Measurements from ENCODE around the gene DYNC1H1. TPM values are rescaled to one million over a fixed set of nuclear protein-coding genes. Genes with fewer than 3 reads are reported as not detected.

The DYNC1H1 gene
- total and polyA plus RNA-seq, 2 experiments from 2014 or later, result 179 to 635 TPM

Small RNAs within 50 kb of the gene (small RNA-seq; reads per million reads assigned to genes)
- gene AL118558.2 (ENCODE audit: low replicate concordance) (not detected), gene RN7SL472P (ENCODE audit: low replicate concordance) (not detected)

Other genes starting within 250 kb of the DYNC1H1 start
- 75.4 and 76.4 TPM in 2 replicates for gene PPP2R5C, start 202.9 kb upstream of the DYNC1H1 start, total RNA-seq (2014; rRNA removed; shearing (Covaris generic))
- 75.3 and 79.7 TPM in 2 replicates for gene PPP2R5C, start 202.9 kb upstream of the DYNC1H1 start, polyA plus RNA-seq (2016; fragmentation: Nextera tagmentation; extraction: Ambion mirVana)
- gene HSP90AA1, start 122.5 kb downstream of the DYNC1H1 start, total RNA-seq (2014; rRNA removed; shearing (Covaris generic)), result 1,401 and 1,576 TPM in 2 replicates
- 1,677 and 2,107 TPM in 2 replicates for gene HSP90AA1, start 122.5 kb downstream of the DYNC1H1 start, polyA plus RNA-seq (2016; fragmentation: Nextera tagmentation; extraction: Ambion mirVana)
- gene WDR20, start 175.3 kb downstream of the DYNC1H1 start, total RNA-seq (2014; rRNA removed; shearing (Covaris generic)), result 21.0 and 24.6 TPM in 2 replicates
- 17.0 and 17.9 TPM in 2 replicates for gene WDR20, start 175.3 kb downstream of the DYNC1H1 start, polyA plus RNA-seq (2016; fragmentation: Nextera tagmentation; extraction: Ambion mirVana)